ENCODE results near the gene SSR3. TPM values are rescaled to one million over a fixed set of nuclear protein-coding genes. Genes with fewer than 3 reads are reported as not detected.

The SSR3 gene
- total and polyA plus RNA-seq, 9 of the 15 experiments (the other 6 are each of a cell fraction or from before 2014, with no cell fraction given), result 104 to 464 (median 307) TPM

GRCh38 chr3:156491192-156491591, 63.7 kb downstream of the SSR3 start (continued):
- TF ChIP-seq JUND (IDR thresholded peaks at IDR 0.05; ENCODE audit: borderline replicate concordance, low read depth, low read length) (0 out of 2 replicates have a peak, but pooled peaks have one; percentile 13), JUND (tag; IDR thresholded peaks at IDR 0.05; ENCODE audit: borderline replicate concordance, low read depth, low read length) (no peak), NR4A1 (CRISPR knock-in tag; IDR thresholded peaks at IDR 0.05) (no peak), NR4A1 (tag; IDR thresholded peaks at IDR 0.05) (no peak), TEAD4 (IDR thresholded peaks at IDR 0.05; ENCODE audit: low read length) (peak; percentile 64), TEAD4 (CRISPR knock-in tag; IDR thresholded peaks at IDR 0.05; ENCODE audit: borderline replicate concordance) (no peak), NFIC (IDR thresholded peaks at IDR 0.05) (0 out of 2 replicates have a peak, but pooled peaks have one; percentile 14), MTA2 (IDR thresholded peaks at IDR 0.05; ENCODE audit: low read depth) (0 out of 2 replicates have a peak, but pooled peaks have one; percentile 34), KLF16 (IDR thresholded peaks at IDR 0.05) (0 out of 2 replicates have a peak, but pooled peaks have one; percentile 21)

Other genes with a start within 250 kb of the SSR3 start
- 15.1 and 15.8 TPM in 2 replicates for gene TIPARP, start 119.5 kb upstream of the SSR3 start, total RNA-seq (2014; rRNA removed)
- 23.6 and 27.5 TPM in 2 replicates for gene TIPARP, start 119.5 kb upstream of the SSR3 start, total RNA-seq (2014; rRNA removed; fragmentation: Illumina TruSeq; extraction: Trizol)
- gene TIPARP, start 119.5 kb upstream of the SSR3 start, total RNA-seq (2015; rRNA removed; fragmentation: Illumina TruSeq; extraction: Trizol), result 29.4 TPM in 2 replicates
- 14.6 and 16.1 TPM in 2 replicates for gene TIPARP, start 119.5 kb upstream of the SSR3 start, total RNA-seq (2021)
- gene TIPARP, start 119.5 kb upstream of the SSR3 start, polyA plus RNA-seq (2011; rRNA removed), result 11.9 and 12.2 TPM in 2 replicates
- gene TIPARP, start 119.5 kb upstream of the SSR3 start, polyA plus RNA-seq (2014; fragmentation: Illumina TruSeq; extraction: Trizol), result 18.3 and 20.4 TPM in 2 replicates
- gene TIPARP, start 119.5 kb upstream of the SSR3 start, polyA plus RNA-seq (2014; fragmentation: Nextera tagmentation; extraction: Ambion mirVana), result 1 to 10 TPM; 2.4 to 3.5 TPM
- gene TIPARP, start 119.5 kb upstream of the SSR3 start, polyA plus RNA-seq (2014; rRNA removed), result 8.3 and 9.8 TPM in 2 replicates